Gastrocnemius medialis (tissue), 4 donors: ENCODE measurements around the gene LBH.

ENCODE experiments used
- POLR2A ChIP-seq, 2 donors: fragments of 450-650 bp; IDR thresholded peaks; one replicate each; pipeline ENCODE4 v1.6.1; 2017; ENCODE audit warnings: antibody characterized with exemption in 2 of 2, mild to moderate bottlenecking in 2 of 2, moderate library complexity in 2 of 2
- TF ChIP-seq, protein P1 (sequence below), 5 experiments: fragments of 450-650 bp in 3 of 5; fragments of 200-600 bp in 2 of 5; sonication (generic) in 2 of 5; IDR thresholded peaks in 4 of 5; conservative IDR thresholded peaks in 1 of 5; 1 replicate in 4 of 5; 2 replicates in 1 of 5; pipeline ENCODE4 v1.5.1; 2016 to 2019; ENCODE audit warnings: antibody characterized with exemption in 5 of 5, mild to moderate bottlenecking in 3 of 5, moderate library complexity in 3 of 5

DNA sequence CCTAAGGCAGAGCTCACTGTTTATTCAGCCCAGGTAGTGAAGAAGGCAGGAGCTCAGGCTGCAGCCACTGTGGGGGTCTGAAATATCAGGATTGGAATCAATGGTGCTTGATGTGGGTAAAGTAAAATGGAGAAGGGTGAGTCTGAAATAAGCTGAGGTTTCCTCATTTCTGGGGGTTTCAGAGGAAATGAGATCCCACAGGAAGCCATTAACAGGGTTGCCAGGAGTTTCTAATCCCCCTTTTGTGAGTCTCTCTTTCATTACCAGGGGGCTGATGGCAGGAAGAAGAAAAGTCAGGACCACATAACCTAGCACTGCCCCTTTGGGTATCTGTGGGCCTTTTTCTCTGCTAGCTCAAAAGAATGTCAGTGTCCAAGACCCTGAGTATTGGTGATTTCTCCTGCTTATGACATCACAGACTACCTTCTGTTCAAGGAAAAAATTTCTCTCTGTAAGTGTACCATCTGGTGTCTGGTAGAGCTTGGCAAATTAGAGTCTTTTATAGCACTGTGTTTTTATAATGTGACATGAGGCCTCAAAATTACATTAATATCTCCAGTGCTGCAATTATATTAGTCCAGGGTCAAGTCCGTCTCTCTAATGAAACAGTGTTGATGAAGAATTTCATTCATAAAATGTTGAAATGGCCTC, 56.0 kb downstream of the LBH start:
- TF ChIP-seq, protein P1, sequence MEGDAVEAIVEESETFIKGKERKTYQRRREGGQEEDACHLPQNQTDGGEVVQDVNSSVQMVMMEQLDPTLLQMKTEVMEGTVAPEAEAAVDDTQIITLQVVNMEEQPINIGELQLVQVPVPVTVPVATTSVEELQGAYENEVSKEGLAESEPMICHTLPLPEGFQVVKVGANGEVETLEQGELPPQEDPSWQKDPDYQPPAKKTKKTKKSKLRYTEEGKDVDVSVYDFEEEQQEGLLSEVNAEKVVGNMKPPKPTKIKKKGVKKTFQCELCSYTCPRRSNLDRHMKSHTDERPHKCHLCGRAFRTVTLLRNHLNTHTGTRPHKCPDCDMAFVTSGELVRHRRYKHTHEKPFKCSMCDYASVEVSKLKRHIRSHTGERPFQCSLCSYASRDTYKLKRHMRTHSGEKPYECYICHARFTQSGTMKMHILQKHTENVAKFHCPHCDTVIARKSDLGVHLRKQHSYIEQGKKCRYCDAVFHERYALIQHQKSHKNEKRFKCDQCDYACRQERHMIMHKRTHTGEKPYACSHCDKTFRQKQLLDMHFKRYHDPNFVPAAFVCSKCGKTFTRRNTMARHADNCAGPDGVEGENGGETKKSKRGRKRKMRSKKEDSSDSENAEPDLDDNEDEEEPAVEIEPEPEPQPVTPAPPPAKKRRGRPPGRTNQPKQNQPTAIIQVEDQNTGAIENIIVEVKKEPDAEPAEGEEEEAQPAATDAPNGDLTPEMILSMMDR (IDR thresholded peaks at IDR 0.05 in 4 of 5, conservative IDR thresholded peaks at IDR 0.05 in 1 of 5), result no peak
- TF ChIP-seq POLR2A (IDR thresholded peaks at IDR 0.05), result no peak
